ENCODE measurements around the gene TACC2.

- no peak for TF ChIP-seq EZH2phosphoT487 (conservative IDR thresholded peaks at IDR 0.05; ENCODE audit: low read length)
- TF ChIP-seq, protein P1, sequence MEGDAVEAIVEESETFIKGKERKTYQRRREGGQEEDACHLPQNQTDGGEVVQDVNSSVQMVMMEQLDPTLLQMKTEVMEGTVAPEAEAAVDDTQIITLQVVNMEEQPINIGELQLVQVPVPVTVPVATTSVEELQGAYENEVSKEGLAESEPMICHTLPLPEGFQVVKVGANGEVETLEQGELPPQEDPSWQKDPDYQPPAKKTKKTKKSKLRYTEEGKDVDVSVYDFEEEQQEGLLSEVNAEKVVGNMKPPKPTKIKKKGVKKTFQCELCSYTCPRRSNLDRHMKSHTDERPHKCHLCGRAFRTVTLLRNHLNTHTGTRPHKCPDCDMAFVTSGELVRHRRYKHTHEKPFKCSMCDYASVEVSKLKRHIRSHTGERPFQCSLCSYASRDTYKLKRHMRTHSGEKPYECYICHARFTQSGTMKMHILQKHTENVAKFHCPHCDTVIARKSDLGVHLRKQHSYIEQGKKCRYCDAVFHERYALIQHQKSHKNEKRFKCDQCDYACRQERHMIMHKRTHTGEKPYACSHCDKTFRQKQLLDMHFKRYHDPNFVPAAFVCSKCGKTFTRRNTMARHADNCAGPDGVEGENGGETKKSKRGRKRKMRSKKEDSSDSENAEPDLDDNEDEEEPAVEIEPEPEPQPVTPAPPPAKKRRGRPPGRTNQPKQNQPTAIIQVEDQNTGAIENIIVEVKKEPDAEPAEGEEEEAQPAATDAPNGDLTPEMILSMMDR (IDR thresholded peaks at IDR 0.05; ENCODE audit: insufficient read depth, low read length, poor library complexity, severe bottlenecking): no peak
Measured at GRCh38 chr10:122227754-122228153, 238.8 kb downstream of the TACC2 start.
